PC-3 (cell line): ENCODE measurements around the gene COMMD6.

Experiments used
- EZH2phosphoT487 ChIP-seq: fragments of 300-600 bp; sonication (generic); IDR thresholded peaks from 2 replicates; pipeline ENCODE4 v1.6.1; 2018; ENCODE audit warnings: mild to moderate bottlenecking, antibody characterized with exemption, low read length, borderline replicate concordance
- TF ChIP-seq, protein P1 (sequence below): fragments of 300-600 bp; sonication (generic); conservative IDR thresholded peaks from 2 replicates; pipeline ENCODE4 v1.5.1; 2017; ENCODE audit warnings: antibody characterized with exemption, low read depth, mild to moderate bottlenecking, low read length

DNA sequence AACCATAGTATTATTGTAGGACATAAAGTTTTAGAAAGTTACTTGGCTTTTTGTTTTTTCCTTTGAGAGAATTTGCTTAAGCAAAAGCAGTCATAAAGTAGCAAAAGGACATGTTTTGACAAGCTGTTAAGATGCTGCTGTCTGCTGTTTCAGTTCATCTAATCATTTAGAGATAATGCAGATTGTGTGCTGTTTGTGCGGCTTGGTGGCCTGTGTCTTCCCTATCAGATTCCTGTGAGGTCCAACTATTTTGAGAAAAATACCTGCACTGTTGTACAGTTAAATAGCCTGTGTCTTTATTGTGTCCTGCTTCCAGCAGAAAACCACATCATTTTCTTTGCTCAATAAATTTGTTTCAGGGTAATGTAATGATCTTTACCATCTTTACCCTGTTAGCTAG, 31.9 kb upstream of the COMMD6 start:
- TF ChIP-seq, protein P1, sequence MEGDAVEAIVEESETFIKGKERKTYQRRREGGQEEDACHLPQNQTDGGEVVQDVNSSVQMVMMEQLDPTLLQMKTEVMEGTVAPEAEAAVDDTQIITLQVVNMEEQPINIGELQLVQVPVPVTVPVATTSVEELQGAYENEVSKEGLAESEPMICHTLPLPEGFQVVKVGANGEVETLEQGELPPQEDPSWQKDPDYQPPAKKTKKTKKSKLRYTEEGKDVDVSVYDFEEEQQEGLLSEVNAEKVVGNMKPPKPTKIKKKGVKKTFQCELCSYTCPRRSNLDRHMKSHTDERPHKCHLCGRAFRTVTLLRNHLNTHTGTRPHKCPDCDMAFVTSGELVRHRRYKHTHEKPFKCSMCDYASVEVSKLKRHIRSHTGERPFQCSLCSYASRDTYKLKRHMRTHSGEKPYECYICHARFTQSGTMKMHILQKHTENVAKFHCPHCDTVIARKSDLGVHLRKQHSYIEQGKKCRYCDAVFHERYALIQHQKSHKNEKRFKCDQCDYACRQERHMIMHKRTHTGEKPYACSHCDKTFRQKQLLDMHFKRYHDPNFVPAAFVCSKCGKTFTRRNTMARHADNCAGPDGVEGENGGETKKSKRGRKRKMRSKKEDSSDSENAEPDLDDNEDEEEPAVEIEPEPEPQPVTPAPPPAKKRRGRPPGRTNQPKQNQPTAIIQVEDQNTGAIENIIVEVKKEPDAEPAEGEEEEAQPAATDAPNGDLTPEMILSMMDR: no peak
- no peak for TF ChIP-seq EZH2phosphoT487
